Upper lobe of left lung (tissue), 4 donors: Measurements from ENCODE around the gene TTR.

Experiments
- CTCF ChIP-seq, 6 experiments: fragments of 450-650 bp in 4 of 6; fragments of 200-600 bp in 2 of 6; sonication (generic) in 2 of 6; IDR thresholded peaks; one replicate each; pipeline ENCODE4 v1.5.1; 2016 to 2019; ENCODE audit warnings: antibody characterized with exemption in 6 of 6
- EP300 ChIP-seq, 4 donors: sonication (generic); formaldehyde crosslinking; IDR thresholded peaks; one replicate each; pipeline ENCODE4 v1.5.1; 2017; ENCODE audit warnings: antibody characterized with exemption in 4 of 4, control low read depth in 2 of 4
- POLR2A ChIP-seq, 4 donors: fragments of 450-650 bp; IDR thresholded peaks; one replicate each; pipeline ENCODE4 v1.5.1; 2016 to 2017; ENCODE audit warnings: antibody characterized with exemption in 4 of 4, mild to moderate bottlenecking in 2 of 4
- POLR2AphosphoS5 ChIP-seq, 2 donors: sonication (generic); formaldehyde crosslinking; IDR thresholded peaks; one replicate each; pipeline ENCODE4 v1.5.1; 2017; ENCODE audit warnings: antibody characterized with exemption in 2 of 2

- no peak for TF ChIP-seq POLR2AphosphoS5 (IDR thresholded peaks at IDR 0.05)
- no peak for TF ChIP-seq POLR2A (IDR thresholded peaks at IDR 0.05)
- TF ChIP-seq CTCF (IDR thresholded peaks at IDR 0.05) = no peak
- no peak for TF ChIP-seq EP300 (IDR thresholded peaks at IDR 0.05)
Observed at GRCh38 chr18:31603315-31603714, 11.6 kb downstream of the TTR start.
